Right forelimb (tissue), 1 donor: ENCODE measurements around the gene TH.
A peak's percentile ranks its signal among the peaks of the same experiment; 100 is the strongest.
"Not testable (repeated sequence)": the region's sequence is repeated elsewhere in the genome, so short reads cannot be mapped to it uniquely, and the experiment has no call there.

Experiments
- DNase-seq: peaks from one replicate; pipeline ENCODE4 v3.0.0-alpha.2; 2018

Gene TH

DNA sequence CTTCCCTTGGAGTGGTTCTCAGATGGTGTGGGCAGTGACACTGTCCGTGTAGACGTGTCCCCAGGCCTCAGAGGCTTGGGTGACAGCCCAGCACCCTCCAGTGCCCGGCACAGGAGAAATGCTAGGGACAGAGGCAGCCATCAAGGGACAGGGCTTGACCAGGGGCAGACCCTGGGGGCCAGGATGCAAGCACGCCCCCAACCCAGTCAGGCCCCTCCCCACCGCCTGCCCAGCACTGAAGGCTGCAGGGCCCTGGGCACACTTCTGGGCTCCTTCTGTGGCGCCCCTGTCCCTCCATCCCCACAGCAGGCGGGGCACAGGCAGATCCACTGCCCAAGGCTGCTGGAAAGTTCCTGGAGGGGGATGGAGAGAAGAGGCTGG, 43.5 kb downstream of the TH start:
- peak; percentile 77 for DNase-seq

DNA sequence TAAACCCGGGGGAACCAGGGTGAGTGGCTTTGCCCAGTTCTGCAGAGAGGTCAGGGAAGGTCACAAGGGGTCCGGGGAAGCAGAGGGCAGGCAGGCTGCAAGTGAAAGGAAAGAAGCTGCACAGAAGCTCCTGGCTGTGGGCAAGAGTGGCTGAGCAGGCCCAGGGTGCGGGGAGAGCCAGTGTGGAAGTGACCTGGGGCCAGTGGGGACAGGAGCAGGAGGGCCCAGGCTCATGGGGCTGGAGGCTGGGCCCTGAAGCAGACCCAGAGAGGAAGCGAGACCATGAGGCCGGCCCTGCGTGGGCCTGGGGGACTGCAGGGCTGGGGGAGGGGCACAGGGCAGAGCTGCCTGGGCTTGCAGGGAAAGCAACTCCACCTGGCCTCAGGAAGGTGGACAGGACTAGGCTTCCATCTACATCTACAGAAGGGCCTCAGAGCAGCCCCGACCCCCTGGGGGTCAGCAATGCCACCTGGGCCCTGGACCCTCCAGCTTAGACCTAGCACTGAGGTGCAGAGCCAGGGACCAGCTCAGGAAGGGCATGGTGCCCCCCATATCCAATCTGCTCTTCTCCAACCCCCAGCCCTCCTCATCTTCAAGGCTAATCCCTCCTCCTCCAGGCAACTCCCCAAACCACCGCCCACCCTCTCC, 44.0 kb downstream of the TH start:
- no peak for DNase-seq

- no peak for DNase-seq
These were observed 45.0 kb downstream of the TH start for GRCh38 chr11:2126520-2127085.

DNA sequence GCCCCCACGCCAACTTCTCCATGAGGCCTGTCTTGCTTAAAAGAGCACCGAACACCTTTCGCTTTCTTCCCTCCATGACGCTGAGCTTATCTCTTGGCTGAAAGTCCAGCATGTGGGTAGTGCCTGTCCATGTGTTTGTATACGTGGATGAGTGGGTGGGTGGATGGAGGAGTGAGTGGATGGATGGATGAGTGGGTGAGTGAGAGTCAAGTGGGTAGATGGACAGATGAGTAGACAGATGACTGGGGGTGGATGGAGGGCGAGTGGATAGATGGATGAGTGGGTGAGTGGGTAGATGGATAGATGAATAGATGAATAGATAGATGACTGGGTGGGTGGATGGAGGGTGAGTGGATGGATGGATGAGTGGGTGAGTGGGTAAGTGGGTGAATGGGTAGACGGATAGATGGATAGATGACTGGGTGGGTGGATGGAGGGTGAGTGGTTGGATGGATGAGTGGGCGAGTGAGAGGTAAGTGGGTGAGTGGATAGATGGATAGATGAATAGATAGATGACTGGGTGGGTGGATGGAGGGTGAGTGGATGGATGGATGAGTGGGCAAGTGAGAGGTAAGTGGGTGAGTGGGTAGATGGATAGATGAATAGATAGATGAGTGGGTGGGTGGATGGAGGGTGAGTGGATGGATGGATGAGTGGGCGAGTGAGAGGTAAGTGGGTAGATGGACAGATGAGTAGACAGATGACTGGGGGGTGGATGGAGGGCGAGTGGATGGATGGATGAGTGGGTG, 46.7 kb downstream of the TH start:
- DNase-seq, result not testable (repeated sequence)

- no peak for DNase-seq
These were observed 48.0 kb downstream of the TH start for GRCh38 chr11:2123628-2123960.

DNA sequence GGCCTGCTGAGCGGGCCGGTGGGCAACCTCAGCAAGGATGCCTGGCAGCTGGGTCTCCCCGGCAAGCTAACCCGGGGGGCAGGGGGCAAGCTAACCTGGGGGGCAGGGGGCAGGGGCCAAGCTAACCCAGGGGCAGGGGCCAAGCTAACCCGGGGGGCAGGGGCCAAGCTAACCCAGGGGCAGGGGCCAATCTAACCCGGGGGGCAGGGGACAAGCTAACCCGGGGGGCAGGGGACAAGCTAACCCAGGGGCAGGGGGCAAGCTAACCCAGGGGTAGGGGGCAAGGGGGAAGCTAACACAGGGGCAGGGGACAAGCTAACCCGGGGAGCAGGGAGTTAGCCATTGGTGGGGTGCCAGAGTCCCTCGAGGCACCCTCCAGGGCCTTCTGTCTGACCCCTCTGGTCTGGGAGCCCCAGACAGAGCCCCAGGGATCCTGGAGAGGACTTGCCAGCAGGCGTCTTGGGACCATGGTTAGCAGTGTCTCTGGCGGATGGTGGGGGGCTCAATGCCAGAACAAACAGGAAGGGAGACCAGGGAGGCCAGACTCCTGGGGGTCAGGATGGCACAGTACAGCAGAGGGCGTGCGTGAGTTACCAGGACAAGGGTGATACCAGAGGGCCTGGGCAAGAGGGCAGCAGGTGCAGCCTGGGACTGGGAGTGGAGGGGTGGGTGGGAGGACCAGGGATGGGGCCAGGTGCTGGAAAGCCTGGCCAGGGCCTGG, 48.5 kb downstream of the TH start:
- peak; percentile 38 for DNase-seq

- DNase-seq, result peak; percentile 44
These were observed 49.3 kb downstream of the TH start for GRCh38 chr11:2122222-2122906.

DNA sequence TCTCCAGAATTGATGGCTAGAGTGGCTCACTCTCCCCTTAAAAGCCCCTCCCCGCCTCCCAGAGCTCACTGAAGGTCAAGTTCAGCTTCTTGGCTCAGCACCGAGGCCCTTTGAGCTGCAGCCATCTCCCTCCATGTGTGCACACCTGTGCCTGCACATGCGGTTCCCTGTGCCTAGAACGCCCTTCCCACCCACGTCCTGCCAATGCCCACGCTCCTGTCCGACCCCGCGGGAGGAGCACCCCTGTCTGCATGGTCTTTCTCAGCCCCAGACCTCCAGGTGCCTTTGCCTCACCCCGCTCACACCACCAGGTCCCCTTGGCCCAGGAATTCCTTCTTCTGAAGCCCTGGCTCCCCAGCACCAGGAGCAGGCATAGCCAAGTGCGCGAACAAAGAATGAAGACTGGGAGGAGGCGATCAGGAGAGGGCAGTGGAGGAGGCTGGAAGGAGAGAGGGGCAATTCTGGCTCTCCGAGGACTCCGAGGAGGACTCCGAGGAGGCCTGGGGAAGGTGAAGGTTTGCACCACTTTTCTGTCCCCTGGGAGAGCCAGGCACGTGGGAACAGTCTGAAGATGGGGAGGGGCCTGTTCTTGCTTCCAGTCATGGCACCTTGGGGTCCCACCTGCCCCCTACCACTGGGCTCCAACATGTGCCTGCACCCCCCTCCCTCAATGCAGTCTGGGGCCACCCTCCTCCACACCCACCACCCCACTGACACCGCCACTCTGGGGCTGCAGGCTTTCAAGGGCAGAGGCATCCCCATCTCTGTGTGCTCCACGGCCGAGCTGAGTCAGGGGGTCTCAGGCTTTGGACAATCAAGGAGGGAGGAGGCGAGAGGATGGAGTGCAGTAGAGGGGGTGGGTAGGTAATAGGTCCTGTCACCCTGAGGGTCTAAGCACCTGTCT, 50.1 kb downstream of the TH start:
- peak; percentile 38 for DNase-seq

DNA sequence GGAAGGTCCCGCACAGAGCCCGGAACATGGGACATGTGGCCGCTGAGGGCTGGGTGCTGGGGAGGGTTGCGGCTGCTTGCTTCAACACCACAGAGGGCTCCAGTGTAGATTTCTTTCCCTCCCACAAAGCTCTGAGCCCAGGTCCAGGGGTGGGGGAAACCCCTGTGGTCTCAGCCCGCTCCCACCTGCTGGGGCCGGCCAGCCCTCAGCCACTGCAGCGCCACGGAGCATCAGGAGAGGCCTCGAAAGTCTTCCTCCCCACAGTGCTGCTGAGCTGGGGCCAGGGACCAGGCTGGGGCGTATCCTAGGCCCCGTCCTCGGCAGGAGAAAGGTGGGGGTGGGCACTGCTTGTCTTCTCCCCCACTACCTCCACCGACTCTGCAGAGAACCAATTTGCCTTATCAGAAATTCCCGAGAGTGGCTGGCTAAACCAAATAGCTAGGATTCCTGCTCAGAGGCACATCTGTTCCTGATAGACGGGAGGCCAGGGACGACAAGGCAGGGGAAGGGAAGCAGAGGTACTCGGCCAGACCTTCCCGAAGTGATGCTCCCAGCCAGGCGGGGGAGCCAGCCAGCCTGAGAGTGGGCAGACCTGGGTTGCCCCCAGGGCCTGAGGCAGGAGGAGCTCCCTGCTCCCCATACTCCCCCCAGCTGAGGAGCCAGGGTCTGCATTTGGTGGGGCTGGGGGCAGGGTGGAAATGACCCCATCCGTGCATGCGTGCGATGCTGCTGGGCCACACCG, 51.1 kb downstream of the TH start:
- peak; percentile 44 for DNase-seq

- DNase-seq, result no peak
These were observed 52.9 kb downstream of the TH start for GRCh38 chr11:2118677-2119076.

GRCh38 chr11:2116680-2117079, 54.9 kb downstream of the TH start:
- DNase-seq, result no peak

- no peak for DNase-seq
These were observed 56.3 kb downstream of the TH start for GRCh38 chr11:2115308-2115707.

GRCh38 chr11:2114430-2115241, 57.0 kb downstream of the TH start:
- DNase-seq, result no peak
